ENCODE measurements around the gene COL6A3.

DNA sequence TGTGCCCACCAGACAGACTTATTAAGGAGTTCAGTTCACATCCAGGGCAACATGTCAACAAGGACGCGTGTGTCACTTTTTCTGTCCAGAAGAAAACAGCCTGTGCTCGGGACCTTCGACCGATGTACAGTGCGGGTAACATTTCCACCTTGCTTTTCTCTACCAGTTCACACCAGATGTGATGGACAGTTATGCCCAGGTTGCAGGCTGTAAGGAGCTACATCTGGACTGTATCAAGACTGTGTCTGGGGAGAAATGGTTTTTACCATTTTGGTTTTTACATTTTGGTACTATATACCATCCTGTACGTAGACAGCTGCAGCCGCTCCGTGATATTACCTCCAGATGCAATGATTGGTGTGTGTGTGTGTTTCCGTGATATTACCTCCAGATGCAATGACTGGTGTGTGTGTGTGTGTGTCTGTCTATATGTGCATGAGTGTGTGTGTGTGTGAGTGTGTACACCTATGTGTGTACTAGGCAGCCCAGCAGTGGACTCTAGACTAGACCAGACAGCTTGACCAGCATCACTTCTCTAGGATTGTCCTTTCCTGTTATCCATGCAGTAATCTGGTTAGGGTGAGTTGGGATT is 118.0 kb downstream of the COL6A3 start:
- TF ChIP-seq, protein P1, sequence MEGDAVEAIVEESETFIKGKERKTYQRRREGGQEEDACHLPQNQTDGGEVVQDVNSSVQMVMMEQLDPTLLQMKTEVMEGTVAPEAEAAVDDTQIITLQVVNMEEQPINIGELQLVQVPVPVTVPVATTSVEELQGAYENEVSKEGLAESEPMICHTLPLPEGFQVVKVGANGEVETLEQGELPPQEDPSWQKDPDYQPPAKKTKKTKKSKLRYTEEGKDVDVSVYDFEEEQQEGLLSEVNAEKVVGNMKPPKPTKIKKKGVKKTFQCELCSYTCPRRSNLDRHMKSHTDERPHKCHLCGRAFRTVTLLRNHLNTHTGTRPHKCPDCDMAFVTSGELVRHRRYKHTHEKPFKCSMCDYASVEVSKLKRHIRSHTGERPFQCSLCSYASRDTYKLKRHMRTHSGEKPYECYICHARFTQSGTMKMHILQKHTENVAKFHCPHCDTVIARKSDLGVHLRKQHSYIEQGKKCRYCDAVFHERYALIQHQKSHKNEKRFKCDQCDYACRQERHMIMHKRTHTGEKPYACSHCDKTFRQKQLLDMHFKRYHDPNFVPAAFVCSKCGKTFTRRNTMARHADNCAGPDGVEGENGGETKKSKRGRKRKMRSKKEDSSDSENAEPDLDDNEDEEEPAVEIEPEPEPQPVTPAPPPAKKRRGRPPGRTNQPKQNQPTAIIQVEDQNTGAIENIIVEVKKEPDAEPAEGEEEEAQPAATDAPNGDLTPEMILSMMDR (IDR thresholded peaks at IDR 0.05; ENCODE audit: low read depth, low read length, poor library complexity, severe bottlenecking), result no peak
- TF ChIP-seq EZH2phosphoT487 (IDR thresholded peaks at IDR 0.05; ENCODE audit: borderline replicate concordance, low read length), result no peak

Data from DOHH2 (cell line).